Esophagus muscularis mucosa (tissue), 4 donors: ENCODE measurements around the gene OR4D2. TPM values are rescaled to one million over a fixed set of nuclear protein-coding genes. Genes with fewer than 3 reads are reported as not detected.

Experiments
- DNase-seq: peaks from one replicate; pipeline ENCODE4 v3.0.0-alpha.2; 2017; ENCODE audit errors: extremely low spot score
- H3K27ac ChIP-seq, 4 donors: fragments of 200-600 bp; sonication (generic); replicated peaks in 1 of 4; 1 replicate in 3 of 4; 2 replicates in 1 of 4; pipeline ENCODE4 v1.5.1; 2016 to 2019; ENCODE audit warnings: mild to moderate bottlenecking in 1 of 4
- H3K27me3 ChIP-seq, 4 donors: fragments of 200-600 bp; sonication (generic); one replicate each; pipeline versions ENCODE4 v1.5.1 to v1.6.0; 2016 to 2019
- H3K36me3 ChIP-seq, 4 donors: fragments of 200-600 bp; sonication (generic); one replicate each; pipeline ENCODE4 v1.5.1; 2016 to 2019
- H3K4me1 ChIP-seq, 4 donors: fragments of 200-600 bp; sonication (generic); one replicate each; pipeline ENCODE4 v1.5.1; 2016 to 2019
- H3K4me3 ChIP-seq, 4 donors: fragments of 200-600 bp; sonication (generic); 1 replicate in 2 of 4; 2 replicates in 2 of 4; pipeline ENCODE4 v1.5.1; 2016 to 2019; ENCODE audit warnings: mild to moderate bottlenecking in 4 of 4, moderate library complexity in 1 of 4
- H3K9me3 ChIP-seq, 4 donors: fragments of 200-600 bp; sonication (generic); 1 replicate in 3 of 4; 2 replicates in 1 of 4; pipeline ENCODE4 v1.5.1; 2016 to 2019
- CTCF ChIP-seq, 3 experiments: fragments of 200-600 bp in 2 of 3; fragments of 450-650 bp in 1 of 3; sonication (generic) in 2 of 3; IDR thresholded peaks; one replicate each; pipeline ENCODE4 v1.5.1; 2017 to 2019; ENCODE audit warnings: antibody characterized with exemption in 3 of 3, mild to moderate bottlenecking in 2 of 3, moderate library complexity in 1 of 3
- EP300 ChIP-seq: sonication (generic); formaldehyde crosslinking; IDR thresholded peaks from one replicate; pipeline ENCODE4 v1.6.1; 2017; ENCODE audit warnings: antibody characterized with exemption
- POLR2A ChIP-seq: fragments of 450-650 bp; IDR thresholded peaks from one replicate; pipeline ENCODE4 v1.6.1; 2017; ENCODE audit warnings: antibody characterized with exemption, moderate library complexity, mild to moderate bottlenecking, low read depth
- POLR2AphosphoS5 ChIP-seq, 2 donors: sonication (generic); formaldehyde crosslinking; IDR thresholded peaks; one replicate each; pipeline ENCODE4 v1.6.1; 2017; ENCODE audit warnings: antibody characterized with exemption in 2 of 2
- WGBS: methylation state at CpG from one replicate; pipeline ENCODE4 v1.1.5; 2018; 5-methylcytosine and 5-hydroxymethylcytosine counted together
- intact Hi-C: fragments of 100-400 bp; cut with DNase I; formaldehyde crosslinking; loops from one replicate; pipeline ENCODE4 v1.15.1; 2023
- total RNA-seq, 4 donors: library from RNA; depleted of rRNA; stranded (reverse); fragments of >200 nt; gene quantifications; one replicate each; pipeline versions ENCODE4 v1.1.0 to v1.2.1, GENCODE V29; 2016

OR4D2 gene
- total RNA-seq, 4 donors from 2014 or later = not detected

DNA sequence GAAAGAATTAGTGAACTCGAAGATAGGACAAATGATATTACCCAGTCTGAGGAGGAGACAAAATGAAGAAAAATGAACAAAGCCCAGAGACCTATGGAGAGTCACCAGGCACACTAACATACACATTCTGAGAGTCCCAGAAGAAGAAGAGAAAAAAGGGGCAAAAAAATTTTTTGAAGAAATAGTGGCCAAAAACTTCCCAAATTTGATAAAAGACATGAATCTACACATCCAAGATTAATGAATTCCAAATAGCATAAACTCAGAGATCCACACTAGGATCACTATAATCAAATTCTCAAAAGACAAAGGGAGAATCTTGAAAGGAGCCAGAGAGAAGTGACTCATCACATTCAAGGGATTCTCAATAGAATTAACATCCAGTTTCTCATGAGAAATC, 22.0 kb upstream of the OR4D2 start:
- Histone ChIP-seq H3K4me3 (no peak overlapping the region), H3K4me1 (no peaks in the 10 kb centered on the region), H3K36me3 (no peaks in the 10 kb centered on the region), H3K9me3 (peaks cover 0 to 38% (median 26%) of the 10 kb centered on the region in 4 donors), H3K27me3 (peaks cover 0 to 12% (median 0%) of the 10 kb centered on the region in 4 donors), H3K27ac (no peak overlapping the region)
- no peak for DNase-seq
- TF ChIP-seq POLR2AphosphoS5 (IDR thresholded peaks at IDR 0.05) (no peak), POLR2A (no peak), CTCF (IDR thresholded peaks at IDR 0.05) (no peak), EP300 (no peak)
- 81% methylated on average over 1 of the region's 1 CpG for WGBS
- intact Hi-C loops = no loop called here

GRCh38 chr17:58147930-58148434, 18.8 kb upstream of the OR4D2 start, which contains the start of gene OR4D1:
OR4D1 (plus strand) TSS chr17:58148384; CDS start chr17:58155154, 6,770 bp downstream.
- H3K4me1 ChIP-seq = no peaks in the 10 kb centered on the region
- H3K9me3 ChIP-seq = peaks cover 0 to 38% (median 26%) of the 10 kb centered on the region in 4 donors
- TF ChIP-seq POLR2AphosphoS5 (IDR thresholded peaks at IDR 0.05) (no peak), CTCF (IDR thresholded peaks at IDR 0.05) (no peak), POLR2A (no peak), EP300 (no peak)
- no peak within 1 kb of the TSS for H3K27ac ChIP-seq
- 44% methylated on average over 1 of the region's 1 CpG for WGBS
- H3K36me3 ChIP-seq = no peaks in the 10 kb centered on the region
- intact Hi-C loops = no loop called here
- DNase-seq = no peak
- peaks cover 0 to 29% (median 0%) of the 10 kb centered on the region in 4 donors for H3K27me3 ChIP-seq
- no peak within 1 kb of the TSS for H3K4me3 ChIP-seq

- no peaks in the 10 kb centered on the region for H3K36me3 ChIP-seq
- intact Hi-C loops = no loop called here
- H3K27ac ChIP-seq = no peak overlapping the region
- no peaks in the 10 kb centered on the region for H3K4me1 ChIP-seq
- TF ChIP-seq POLR2A (no peak), EP300 (no peak)
- H3K27me3 ChIP-seq = peaks cover 0 to 36% (median 0%) of the 10 kb centered on the region in 4 donors
- WGBS = 81% methylated on average over 3 of the region's 3 CpGs
- H3K9me3 ChIP-seq = peaks cover 0 to 38% (median 26%) of the 10 kb centered on the region in 4 donors
- no peak overlapping the region for H3K4me3 ChIP-seq
- DNase-seq = no peak
These were observed 18.2 kb upstream of the OR4D2 start for GRCh38 chr17:58148609-58149008.

GRCh38 chr17:58150394-58150793, 16.4 kb upstream of the OR4D2 start:
- 49% methylated on average over 6 of the region's 6 CpGs for WGBS
- no peaks in the 10 kb centered on the region for H3K36me3 ChIP-seq
- H3K4me1 ChIP-seq = no peaks in the 10 kb centered on the region
- no peak for DNase-seq
- peaks cover 0 to 20% (median 9%) of the 10 kb centered on the region in 4 donors for H3K9me3 ChIP-seq
- peaks cover 0 to 43% (median 0%) of the 10 kb centered on the region in 4 donors for H3K27me3 ChIP-seq
- intact Hi-C loops = no loop called here
- TF ChIP-seq POLR2AphosphoS5 (IDR thresholded peaks at IDR 0.05) (no peak), EP300 (no peak), CTCF (IDR thresholded peaks at IDR 0.05) (no peak), POLR2A (no peak)
- no peak overlapping the region for H3K4me3 ChIP-seq
- no peak overlapping the region for H3K27ac ChIP-seq

DNA sequence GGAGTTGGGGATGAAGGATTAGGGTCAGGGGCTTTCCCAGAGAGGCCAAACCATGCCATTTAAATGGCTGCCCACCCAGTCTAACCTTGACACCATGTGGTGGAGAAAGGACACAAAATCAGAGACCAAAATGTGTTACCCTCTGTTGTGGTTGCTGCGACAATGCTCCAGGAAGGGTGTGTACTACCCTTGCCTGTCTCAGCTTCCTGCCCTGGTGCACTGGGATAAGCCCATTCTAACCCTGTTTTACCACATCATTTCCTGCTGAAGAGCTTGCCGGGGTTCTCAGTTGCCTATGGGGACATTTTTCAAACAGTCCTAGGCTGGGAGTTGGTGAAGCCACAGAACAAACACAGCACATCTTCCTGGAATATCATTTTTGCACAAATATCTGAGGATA, 13.7 kb upstream of the OR4D2 start:
- TF ChIP-seq POLR2AphosphoS5 (IDR thresholded peaks at IDR 0.05) = peak in 1 of 2 donors; percentile 21
- TF ChIP-seq POLR2A = no peak
- Histone ChIP-seq H3K9me3 (no peaks in the 10 kb centered on the region), H3K4me1 (peaks cover 4 to 14% (median 12%) of the 10 kb centered on the region in 4 donors), H3K4me3 (no peak overlapping the region), H3K36me3 (no peaks in the 10 kb centered on the region), H3K27ac (no peak overlapping the region), H3K27me3 (peaks cover 0 to 67% (median 5%) of the 10 kb centered on the region in 4 donors)
- intact Hi-C loops = no loop called here
- WGBS = 51% methylated on average over 2 of the region's 2 CpGs
- DNase-seq = no peak

- no peak for DNase-seq
- TF ChIP-seq EP300 (no peak), POLR2A (no peak), POLR2AphosphoS5 (IDR thresholded peaks at IDR 0.05) (no peak), CTCF (IDR thresholded peaks at IDR 0.05) (no peak)
- intact Hi-C loops = no loop called here
- no peak overlapping the region for H3K27ac ChIP-seq
- H3K9me3 ChIP-seq = no peaks in the 10 kb centered on the region
- H3K4me1 ChIP-seq = peaks cover 4 to 14% (median 12%) of the 10 kb centered on the region in 4 donors
- H3K27me3 ChIP-seq = peaks cover 0 to 66% (median 5%) of the 10 kb centered on the region in 4 donors
- H3K4me3 ChIP-seq = no peak overlapping the region
- H3K36me3 ChIP-seq = no peaks in the 10 kb centered on the region
These were observed 13.1 kb upstream of the OR4D2 start for GRCh38 chr17:58153671-58154070.
